K562 (cell line): ENCODE results near the gene ACTRT3. TPM values are rescaled to one million over a fixed set of nuclear protein-coding genes. Genes with fewer than 3 reads are reported as not detected.

Experiments used
- CBFA2T2 ChIP-seq: fragments of 450-650 bp; conservative IDR thresholded peaks from 2 replicates; pipeline ENCODE4 v1.6.1; 2017; ENCODE audit warnings: mild to moderate bottlenecking
- CC2D1A ChIP-seq: fragments of 450-650 bp; IDR thresholded peaks from 2 replicates; pipeline ENCODE4 v1.6.1; 2017; ENCODE audit warnings: mild to moderate bottlenecking
- FOXA1 ChIP-seq: fragments of 450-650 bp; IDR thresholded peaks from 2 replicates; pipeline ENCODE4 v1.6.1; 2016; ENCODE audit warnings: mild to moderate bottlenecking, borderline replicate concordance
- FOXJ2 ChIP-seq: fragments of 200-800 bp; sonication (Bioruptor generic); IDR thresholded peaks from 2 replicates; pipeline ENCODE4 v1.6.1; 2016; ENCODE audit warnings: missing genetic modification characterization, missing compliant biosample characterization
- FOXK1 ChIP-seq: sonication (generic); formaldehyde crosslinking; IDR thresholded peaks from 2 replicates; pipeline ENCODE4 v1.8.0; 2022; ENCODE audit warnings: missing genetic modification reagents, mild to moderate bottlenecking, borderline replicate concordance
- HEY1 ChIP-seq: fragments of 250-450 bp; sonication (Bioruptor Pico); IDR thresholded peaks from 2 replicates; pipeline ENCODE4 v1.5.0; 2020; ENCODE audit warnings: mild to moderate bottlenecking, moderate library complexity, borderline replicate concordance
- HOXB6 ChIP-seq: fragments of 250-450 bp; sonication (Bioruptor Pico); IDR thresholded peaks from 2 replicates; pipeline ENCODE4 v1.5.1; 2022; ENCODE audit warnings: mild to moderate bottlenecking, borderline replicate concordance
- KLF6 ChIP-seq: fragments of 250-450 bp; sonication (Bioruptor Pico); IDR thresholded peaks from 2 replicates; pipeline ENCODE4 v1.4.0; 2020; ENCODE audit warnings: mild to moderate bottlenecking, moderate library complexity, borderline replicate concordance
- LCOR ChIP-seq: sonication (generic); formaldehyde crosslinking; IDR thresholded peaks from 2 replicates; pipeline ENCODE4 v1.8.0; 2022; ENCODE audit warnings: mild to moderate bottlenecking, missing genetic modification reagents
- MCM2 ChIP-seq: fragments of 450-650 bp; IDR thresholded peaks from 2 replicates; pipeline ENCODE4 v1.6.1; 2017; ENCODE audit warnings: low read depth, mild to moderate bottlenecking
- MCM5 ChIP-seq: fragments of 450-650 bp; IDR thresholded peaks from 2 replicates; pipeline ENCODE4 v1.6.1; 2016; ENCODE audit warnings: low read depth
- POLR2H ChIP-seq: IDR thresholded peaks from 2 replicates; pipeline ENCODE4 v1.6.1; 2016; ENCODE audit warnings: missing genetic modification characterization, low read depth, mild to moderate bottlenecking, control low read depth, missing compliant biosample characterization, moderate library complexity
- SIN3B ChIP-seq: fragments of 450-650 bp; IDR thresholded peaks from 2 replicates; pipeline ENCODE4 v1.6.1; 2017; ENCODE audit warnings: low read depth, mild to moderate bottlenecking, moderate library complexity
- TBP ChIP-seq: optimal IDR thresholded peaks from 2 replicates; pipeline ENCODE3; 2011; ENCODE audit warnings: low read depth, low read length, improper control_type of control experiment
- THRAP3 ChIP-seq: fragments of 450-650 bp; IDR thresholded peaks from 2 replicates; pipeline ENCODE4 v1.6.1; 2016; ENCODE audit warnings: mild to moderate bottlenecking, inconsistent platforms, borderline replicate concordance
- ZNF347 ChIP-seq: fragments of 450-650 bp; formaldehyde crosslinking; IDR thresholded peaks from 2 replicates; pipeline ENCODE4 v1.4.0; 2020; ENCODE audit warnings: low read depth, mild to moderate bottlenecking, moderate library complexity
- polyA plus RNA-seq, 8 experiments: library from polyadenylated mRNA; depleted of rRNA in 4 of 8; stranded (reverse) in 5 of 8; unstranded in 3 of 8; fragments of >200 nt; fragmentation: Nextera tagmentation in 2 of 8; fragmentation: Illumina TruSeq in 1 of 8; extraction: Ambion mirVana in 2 of 8; extraction: Trizol in 1 of 8; gene quantifications; 2 replicates each; pipeline versions ENCODE4 v1.2.1 to v1.2.3, GENCODE V29; 2011 to 2014; ENCODE audit warnings: inconsistent platforms in 1 of 8, missing spikeins in 1 of 8
- total RNA-seq, 7 experiments: library from RNA; depleted of rRNA in 6 of 7; stranded (reverse); fragments of >200 nt in 6 of 7; fragmentation: Illumina TruSeq in 2 of 7; extraction: Trizol in 2 of 7; gene quantifications; 2 replicates each; pipeline versions ENCODE4 v1.2.1 to v1.2.3, GENCODE V29; 2011 to 2021; ENCODE audit warnings: low replicate concordance in 1 of 7
- TF ChIP-seq, protein P1 (sequence below): sonication (generic); formaldehyde crosslinking; IDR thresholded peaks from 2 replicates; pipeline ENCODE4 v1.8.0; 2022; ENCODE audit warnings: mild to moderate bottlenecking, missing genetic modification reagents
- TF ChIP-seq, protein P2 (sequence below): sonication (generic); formaldehyde crosslinking; IDR thresholded peaks from 2 replicates; pipeline ENCODE4 v1.8.1; 2022; ENCODE audit warnings: missing genetic modification reagents
- TF ChIP-seq, protein P3 (sequence below): fragments of 250-450 bp; sonication (Bioruptor Pico); IDR thresholded peaks from 2 replicates; pipeline ENCODE4 v1.8.0; 2022; ENCODE audit warnings: inconsistent platforms, mild to moderate bottlenecking, moderate library complexity, borderline replicate concordance
- TF ChIP-seq, protein P4 (sequence below): fragments of 250-450 bp; sonication (Bioruptor Pico); IDR thresholded peaks from 2 replicates; pipeline ENCODE4 v1.6.1; 2021; ENCODE audit warnings: mild to moderate bottlenecking
- TF ChIP-seq, protein P5 (sequence below): sonication (generic); formaldehyde crosslinking; IDR thresholded peaks from 2 replicates; pipeline ENCODE4 v1.8.1; 2022; ENCODE audit warnings: missing genetic modification reagents

Gene ACTRT3
- total and polyA plus RNA-seq, 9 of the 15 experiments (the other 6 are each of a cell fraction or from before 2014, with no cell fraction given), result 0.06 to 0.11 (median 0.07) TPM; not detected in 5

DNA sequence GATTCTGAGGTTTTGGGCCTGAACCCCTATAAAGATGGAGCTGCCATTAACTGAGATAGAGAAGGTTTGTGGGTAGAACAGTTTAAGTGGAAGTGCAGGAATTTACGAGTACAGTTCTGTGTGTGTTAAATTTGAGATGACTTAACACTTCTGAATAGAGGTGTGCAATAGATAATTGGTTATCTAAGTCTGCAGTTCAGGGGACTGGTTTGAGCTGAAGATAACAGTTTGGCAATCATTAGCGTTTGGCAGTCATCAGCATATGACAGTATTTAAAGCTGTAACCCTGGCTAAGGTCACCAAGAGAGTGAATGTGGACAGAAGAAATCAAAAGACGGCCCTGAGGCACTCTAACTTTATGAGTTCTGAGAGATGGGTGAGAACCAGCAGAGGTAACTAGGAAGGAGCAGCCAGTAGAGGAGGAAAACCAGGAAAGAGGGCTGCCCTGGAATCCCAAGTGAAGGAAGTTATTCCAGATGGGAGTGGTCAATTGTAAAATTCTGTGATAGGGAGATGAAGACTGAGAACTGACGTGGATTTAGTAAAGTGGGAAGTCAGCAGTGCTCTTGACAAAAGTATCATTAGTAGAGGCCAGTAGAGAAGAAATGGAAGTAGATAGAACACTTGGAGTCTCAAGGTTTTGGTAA is 12.0 kb upstream of the ACTRT3 start (continued):
- TF ChIP-seq, protein P1, sequence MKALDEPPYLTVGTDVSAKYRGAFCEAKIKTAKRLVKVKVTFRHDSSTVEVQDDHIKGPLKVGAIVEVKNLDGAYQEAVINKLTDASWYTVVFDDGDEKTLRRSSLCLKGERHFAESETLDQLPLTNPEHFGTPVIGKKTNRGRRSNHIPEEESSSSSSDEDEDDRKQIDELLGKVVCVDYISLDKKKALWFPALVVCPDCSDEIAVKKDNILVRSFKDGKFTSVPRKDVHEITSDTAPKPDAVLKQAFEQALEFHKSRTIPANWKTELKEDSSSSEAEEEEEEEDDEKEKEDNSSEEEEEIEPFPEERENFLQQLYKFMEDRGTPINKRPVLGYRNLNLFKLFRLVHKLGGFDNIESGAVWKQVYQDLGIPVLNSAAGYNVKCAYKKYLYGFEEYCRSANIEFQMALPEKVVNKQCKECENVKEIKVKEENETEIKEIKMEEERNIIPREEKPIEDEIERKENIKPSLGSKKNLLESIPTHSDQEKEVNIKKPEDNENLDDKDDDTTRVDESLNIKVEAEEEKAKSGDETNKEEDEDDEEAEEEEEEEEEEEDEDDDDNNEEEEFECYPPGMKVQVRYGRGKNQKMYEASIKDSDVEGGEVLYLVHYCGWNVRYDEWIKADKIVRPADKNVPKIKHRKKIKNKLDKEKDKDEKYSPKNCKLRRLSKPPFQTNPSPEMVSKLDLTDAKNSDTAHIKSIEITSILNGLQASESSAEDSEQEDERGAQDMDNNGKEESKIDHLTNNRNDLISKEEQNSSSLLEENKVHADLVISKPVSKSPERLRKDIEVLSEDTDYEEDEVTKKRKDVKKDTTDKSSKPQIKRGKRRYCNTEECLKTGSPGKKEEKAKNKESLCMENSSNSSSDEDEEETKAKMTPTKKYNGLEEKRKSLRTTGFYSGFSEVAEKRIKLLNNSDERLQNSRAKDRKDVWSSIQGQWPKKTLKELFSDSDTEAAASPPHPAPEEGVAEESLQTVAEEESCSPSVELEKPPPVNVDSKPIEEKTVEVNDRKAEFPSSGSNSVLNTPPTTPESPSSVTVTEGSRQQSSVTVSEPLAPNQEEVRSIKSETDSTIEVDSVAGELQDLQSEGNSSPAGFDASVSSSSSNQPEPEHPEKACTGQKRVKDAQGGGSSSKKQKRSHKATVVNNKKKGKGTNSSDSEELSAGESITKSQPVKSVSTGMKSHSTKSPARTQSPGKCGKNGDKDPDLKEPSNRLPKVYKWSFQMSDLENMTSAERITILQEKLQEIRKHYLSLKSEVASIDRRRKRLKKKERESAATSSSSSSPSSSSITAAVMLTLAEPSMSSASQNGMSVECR (CRISPR knock-in tag), result no peak
- TF ChIP-seq CC2D1A (peak; percentile 69; the same call in 1 of the 2 replicates), FOXK1 (CRISPR knock-in tag) (no peak), HOXB6 (CRISPR knock-in tag) (no peak), TBP (no peak), MCM5 (no peak), SIN3B (no peak), CBFA2T2 (peak; percentile 90), THRAP3 (no peak), POLR2H (tag) (no peak), ZNF347 (no peak), FOXA1 (no peak), KLF6 (CRISPR knock-in tag) (no peak), FOXJ2 (tag) (no peak), MCM2 (no peak), LCOR (CRISPR knock-in tag) (no peak; the same call in 1 of the 2 replicates), HEY1 (CRISPR knock-in tag) (no peak)
- TF ChIP-seq, protein P2, sequence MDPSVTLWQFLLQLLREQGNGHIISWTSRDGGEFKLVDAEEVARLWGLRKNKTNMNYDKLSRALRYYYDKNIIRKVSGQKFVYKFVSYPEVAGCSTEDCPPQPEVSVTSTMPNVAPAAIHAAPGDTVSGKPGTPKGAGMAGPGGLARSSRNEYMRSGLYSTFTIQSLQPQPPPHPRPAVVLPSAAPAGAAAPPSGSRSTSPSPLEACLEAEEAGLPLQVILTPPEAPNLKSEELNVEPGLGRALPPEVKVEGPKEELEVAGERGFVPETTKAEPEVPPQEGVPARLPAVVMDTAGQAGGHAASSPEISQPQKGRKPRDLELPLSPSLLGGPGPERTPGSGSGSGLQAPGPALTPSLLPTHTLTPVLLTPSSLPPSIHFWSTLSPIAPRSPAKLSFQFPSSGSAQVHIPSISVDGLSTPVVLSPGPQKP (CRISPR knock-in tag), result no peak
- TF ChIP-seq, protein P3, sequence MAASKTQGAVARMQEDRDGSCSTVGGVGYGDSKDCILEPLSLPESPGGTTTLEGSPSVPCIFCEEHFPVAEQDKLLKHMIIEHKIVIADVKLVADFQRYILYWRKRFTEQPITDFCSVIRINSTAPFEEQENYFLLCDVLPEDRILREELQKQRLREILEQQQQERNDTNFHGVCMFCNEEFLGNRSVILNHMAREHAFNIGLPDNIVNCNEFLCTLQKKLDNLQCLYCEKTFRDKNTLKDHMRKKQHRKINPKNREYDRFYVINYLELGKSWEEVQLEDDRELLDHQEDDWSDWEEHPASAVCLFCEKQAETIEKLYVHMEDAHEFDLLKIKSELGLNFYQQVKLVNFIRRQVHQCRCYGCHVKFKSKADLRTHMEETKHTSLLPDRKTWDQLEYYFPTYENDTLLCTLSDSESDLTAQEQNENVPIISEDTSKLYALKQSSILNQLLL (CRISPR knock-in tag), result no peak
- TF ChIP-seq, protein P4, sequence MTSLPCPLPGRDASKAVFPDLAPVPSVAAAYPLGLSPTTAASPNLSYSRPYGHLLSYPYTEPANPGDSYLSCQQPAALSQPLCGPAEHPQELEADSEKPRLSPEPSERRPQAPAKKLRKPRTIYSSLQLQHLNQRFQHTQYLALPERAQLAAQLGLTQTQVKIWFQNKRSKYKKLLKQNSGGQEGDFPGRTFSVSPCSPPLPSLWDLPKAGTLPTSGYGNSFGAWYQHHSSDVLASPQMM, result no peak
- TF ChIP-seq, protein P5, sequence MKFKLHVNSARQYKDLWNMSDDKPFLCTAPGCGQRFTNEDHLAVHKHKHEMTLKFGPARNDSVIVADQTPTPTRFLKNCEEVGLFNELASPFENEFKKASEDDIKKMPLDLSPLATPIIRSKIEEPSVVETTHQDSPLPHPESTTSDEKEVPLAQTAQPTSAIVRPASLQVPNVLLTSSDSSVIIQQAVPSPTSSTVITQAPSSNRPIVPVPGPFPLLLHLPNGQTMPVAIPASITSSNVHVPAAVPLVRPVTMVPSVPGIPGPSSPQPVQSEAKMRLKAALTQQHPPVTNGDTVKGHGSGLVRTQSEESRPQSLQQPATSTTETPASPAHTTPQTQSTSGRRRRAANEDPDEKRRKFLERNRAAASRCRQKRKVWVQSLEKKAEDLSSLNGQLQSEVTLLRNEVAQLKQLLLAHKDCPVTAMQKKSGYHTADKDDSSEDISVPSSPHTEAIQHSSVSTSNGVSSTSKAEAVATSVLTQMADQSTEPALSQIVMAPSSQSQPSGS (CRISPR knock-in tag), result no peak
